NCI-H524 (cell line): ENCODE measurements around the gene MED14.
A peak's percentile ranks its signal among the peaks of the same experiment; 100 is the strongest.

Experiments
- DNase-seq, 2 experiments: peaks; one replicate each; lab custom pipeline; 2025; lab: John Stamatoyannopoulos, UW

Gene MED14

DNA sequence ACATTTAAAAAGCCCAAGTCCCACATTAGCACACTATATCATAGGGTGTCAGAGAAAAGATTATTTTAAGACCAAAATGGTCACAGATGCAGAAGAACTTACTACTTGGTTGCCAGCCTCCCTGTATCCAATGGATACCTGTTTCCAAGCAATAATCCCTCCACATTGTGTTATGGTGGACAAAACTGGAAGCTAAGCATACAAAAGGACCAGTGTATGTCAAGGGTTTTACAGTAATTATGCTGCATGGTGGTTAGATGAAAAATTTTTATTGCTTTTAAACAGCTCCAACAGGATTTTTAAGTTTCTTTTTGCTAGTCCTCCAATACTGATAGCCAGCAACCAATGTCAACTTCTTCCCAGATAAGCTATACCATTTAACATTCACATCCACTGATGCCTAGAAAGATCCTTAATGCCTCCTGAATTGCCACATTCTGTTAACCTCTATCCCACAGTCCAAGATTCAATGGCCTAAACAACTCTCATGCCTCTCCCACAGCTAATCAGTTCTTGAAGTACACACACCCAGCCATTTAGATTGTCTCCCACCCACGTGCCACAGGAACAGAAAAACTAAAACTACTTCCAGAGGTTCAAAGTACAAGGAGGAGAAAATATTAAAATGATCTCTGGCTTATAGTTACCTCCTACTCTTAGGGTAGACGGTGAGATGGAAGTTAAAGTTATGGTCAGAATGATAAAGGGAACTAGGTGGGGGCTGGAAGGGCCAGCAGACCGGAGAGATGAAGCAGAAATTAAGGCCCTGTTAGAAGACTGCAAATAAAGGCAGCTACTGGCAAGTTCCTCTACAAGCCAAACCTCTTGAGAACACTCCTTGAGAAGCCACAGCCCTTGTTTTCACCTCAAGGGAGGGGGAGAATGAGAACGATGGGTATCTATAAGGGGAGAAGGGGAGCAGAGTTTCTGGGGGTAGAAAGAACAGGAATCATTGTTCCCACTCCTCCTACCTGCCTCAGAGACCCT, 5.5 kb downstream of the MED14 start:
- no peak for DNase-seq

DNA sequence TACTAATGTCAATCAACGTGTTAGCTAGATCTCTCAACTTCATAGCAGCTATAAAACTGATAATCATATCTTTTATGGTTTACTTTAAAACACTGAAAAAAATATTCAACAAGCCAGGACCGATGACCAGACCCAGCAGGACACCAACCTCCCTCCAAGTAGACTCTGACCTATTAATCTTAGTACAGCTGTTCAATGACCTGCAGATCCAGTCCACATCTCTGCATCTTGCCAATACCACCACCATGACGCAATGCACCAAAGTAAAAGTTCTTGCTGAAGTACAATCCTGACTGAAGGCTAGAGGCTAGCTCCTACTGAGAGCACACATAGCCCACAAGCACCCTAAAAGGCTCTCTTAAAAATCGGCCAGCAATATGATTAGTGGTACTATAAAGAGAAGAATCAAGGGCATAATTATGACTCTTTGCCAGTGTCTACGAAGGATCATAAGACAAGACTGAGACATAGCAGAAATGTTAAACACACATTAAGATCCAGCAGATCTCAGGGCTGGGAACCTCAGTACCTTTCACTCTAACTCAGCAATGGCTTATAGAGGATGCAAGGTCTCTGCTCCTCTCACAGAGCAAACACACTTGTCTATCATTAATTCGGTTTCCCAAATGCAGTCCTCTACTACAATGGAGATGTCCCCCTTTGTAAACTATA, 7.6 kb downstream of the MED14 start:
- no peak for DNase-seq

DNA sequence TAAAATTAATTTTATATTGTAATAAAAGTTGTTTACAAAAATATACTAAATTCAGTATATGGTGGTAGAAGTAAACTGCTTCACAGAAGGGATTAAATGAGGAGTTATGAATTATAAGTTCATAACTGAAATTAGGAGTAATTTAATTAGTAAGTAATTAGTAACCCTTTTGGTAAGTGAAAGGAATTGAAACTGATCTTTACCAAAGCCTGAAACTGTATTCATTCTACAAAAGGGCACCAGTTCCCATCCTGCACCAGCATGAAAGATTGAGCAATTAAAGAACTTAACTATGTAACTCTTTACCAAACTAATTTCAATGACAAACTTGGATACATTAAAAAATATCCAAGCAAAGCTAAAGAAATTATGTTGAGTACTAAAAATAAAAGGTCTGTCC, 8.2 kb downstream of the MED14 start:
- no peak for DNase-seq

GRCh38 chrX:40722930-40723329, 12.4 kb downstream of the MED14 start:
- DNase-seq = no peak

- no peak for DNase-seq
Measured at GRCh38 chrX:40721489-40722106, 13.7 kb downstream of the MED14 start.

DNA sequence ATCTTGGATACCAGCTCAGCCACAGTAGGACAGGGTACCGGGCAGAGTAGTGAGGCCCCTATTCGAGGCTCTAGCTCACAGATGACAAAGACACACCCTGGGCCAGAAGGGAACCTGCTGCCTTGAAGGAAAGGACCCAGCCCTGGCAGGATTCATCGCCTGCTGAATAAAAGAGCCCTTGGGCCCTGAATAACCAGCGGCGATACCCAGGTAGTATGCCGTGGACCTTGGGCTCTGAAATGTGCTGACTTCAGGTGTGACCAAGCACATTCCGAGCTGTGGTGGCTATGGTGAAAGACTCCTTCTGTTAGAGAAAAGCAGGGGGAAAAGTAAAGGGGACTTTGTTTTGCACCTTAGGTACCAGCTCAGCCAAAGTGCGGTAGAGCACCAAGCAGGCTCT, 14.6 kb downstream of the MED14 start:
- no peak for DNase-seq

GRCh38 chrX:40720339-40720738, 15.0 kb downstream of the MED14 start:
- no peak for DNase-seq

- no peak for DNase-seq
Measured at GRCh38 chrX:40719731-40720130, 15.6 kb downstream of the MED14 start.

DNA sequence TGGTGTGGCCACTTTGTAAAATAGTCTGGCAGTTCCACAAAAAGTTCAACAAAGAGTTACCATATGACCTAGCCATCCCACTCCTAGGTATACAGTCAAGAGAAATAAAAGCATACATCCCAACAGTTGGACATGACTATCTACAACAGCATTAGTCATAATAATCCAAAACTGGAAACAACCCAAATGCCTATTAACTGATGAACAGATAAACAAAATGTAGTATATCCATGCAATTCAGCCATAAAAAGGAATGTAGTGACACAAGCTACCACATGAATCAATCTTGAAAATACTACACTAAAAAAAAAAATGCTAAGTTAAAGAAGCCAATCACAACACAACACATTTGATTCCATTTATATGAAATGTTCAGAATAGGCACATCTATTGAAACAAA, 16.1 kb downstream of the MED14 start:
- no peak for DNase-seq

GRCh38 chrX:40709395-40709794, 25.9 kb downstream of the MED14 start:
- DNase-seq = no peak

GRCh38 chrX:40705658-40706312, 29.6 kb downstream of the MED14 start:
- no peak for DNase-seq

- DNase-seq = no peak
Measured at GRCh38 chrX:40700640-40701342, 34.6 kb downstream of the MED14 start.

DNA sequence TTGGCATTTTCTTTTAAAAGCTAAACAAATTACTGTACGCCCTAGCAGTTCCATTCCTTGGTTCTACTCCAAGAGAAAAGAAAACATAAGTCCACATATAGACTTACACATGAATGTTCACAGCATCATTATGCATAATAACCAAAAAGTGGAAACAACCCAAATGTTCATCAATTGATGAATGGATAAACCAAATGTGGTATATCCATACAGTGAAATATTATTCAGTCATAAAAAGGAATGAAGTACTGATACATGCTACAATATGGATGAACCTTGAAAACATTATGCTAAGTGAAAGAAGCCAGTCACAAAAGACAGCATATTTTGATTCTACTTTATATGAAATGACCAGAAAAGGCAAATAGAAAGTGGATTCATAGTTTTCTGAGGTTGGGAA, 36.5 kb downstream of the MED14 start:
- no peak for DNase-seq

DNA sequence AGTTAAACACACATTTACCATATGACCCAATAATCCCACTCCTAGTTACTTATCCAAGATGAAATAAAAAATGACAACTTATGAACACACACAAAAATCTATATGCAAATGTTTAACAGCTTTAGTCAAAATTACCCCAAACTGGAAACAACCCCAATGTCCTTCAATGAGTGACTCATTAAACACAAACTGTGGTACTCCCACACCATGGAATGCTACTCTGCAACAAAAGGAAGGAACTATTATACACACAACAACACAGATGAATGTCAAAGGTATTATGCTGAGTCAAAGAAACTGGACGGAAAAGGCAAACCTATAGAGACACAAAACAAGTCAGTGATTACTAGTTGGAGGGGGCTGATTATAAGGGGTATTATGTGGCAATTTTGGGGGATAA, 40.5 kb downstream of the MED14 start:
- no peak for DNase-seq

DNA sequence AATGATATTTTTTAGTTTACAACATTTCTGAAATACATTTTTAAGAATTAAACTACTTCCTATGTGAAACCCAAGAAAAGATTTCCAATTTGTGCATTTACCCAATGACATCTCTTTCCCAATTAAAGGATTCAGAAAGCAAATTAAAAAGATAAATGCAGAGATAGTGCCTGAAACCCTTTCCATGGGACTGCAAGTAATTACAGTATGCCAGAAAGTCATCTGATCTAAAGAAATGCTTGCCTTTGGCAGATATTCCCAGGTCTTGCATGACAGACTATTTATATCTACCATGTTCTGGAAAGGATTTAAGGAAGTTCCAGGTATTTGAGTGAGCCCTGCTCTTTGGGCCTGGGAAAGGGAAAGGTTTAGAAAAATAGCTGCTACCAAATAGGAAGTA, 46.4 kb downstream of the MED14 start:
- no peak for DNase-seq

- DNase-seq = no peak
Measured at GRCh38 chrX:40687169-40687568, 48.2 kb downstream of the MED14 start.

DNA sequence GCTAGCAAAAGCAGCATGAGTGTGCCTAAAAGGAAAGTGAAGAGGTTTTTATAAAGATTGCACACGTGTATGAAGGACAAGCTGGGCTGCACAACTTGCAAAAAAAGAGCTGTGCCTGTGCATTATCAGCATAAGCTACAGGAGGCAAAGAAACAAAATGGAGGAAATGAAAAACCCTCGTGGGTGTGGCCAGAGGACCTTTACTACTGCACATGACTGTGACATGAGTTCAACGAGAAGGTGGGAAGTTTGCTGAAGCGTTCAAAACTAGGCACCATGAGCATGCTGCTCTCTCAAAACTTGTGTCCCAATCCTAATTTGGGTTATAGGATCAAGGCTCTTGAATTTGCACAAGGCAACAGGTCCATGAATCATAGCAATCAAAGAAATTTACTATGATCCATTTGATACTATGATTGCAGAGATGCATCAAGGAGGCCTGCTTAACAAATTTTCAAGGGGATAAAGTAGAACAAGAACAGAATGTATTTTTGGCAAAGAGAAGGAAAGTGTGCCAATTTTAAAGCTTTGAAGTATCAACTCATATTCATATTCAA, 49.9 kb downstream of the MED14 start:
- DNase-seq = no peak

GRCh38 chrX:40684092-40684491, 51.2 kb downstream of the MED14 start:
- no peak for DNase-seq

- no peak for DNase-seq
Measured at GRCh38 chrX:40683245-40683644, 52.1 kb downstream of the MED14 start.

DNA sequence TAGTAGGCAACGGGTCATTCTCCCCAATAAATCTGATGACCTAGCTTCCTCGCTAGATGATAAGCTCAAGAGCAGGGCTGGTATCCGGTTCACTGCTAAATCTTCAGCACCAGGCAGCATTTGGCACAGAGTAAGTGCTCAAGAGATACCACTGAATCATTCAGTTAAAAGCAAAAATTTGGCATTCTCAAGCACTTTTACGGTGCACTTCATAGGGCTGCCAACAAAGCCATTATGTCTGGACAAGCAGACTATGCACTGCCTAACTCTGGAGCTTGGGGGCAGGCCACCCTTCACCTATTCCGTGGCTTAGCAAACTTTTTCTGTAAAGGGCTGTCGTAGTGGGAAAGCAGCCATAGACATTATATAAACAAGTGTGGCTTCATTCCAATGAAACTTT, 64.2 kb downstream of the MED14 start:
- DNase-seq = no peak

- peak in 1 of 2 experiments; percentile 12 for DNase-seq
Measured at GRCh38 chrX:40663880-40664630, 71.3 kb downstream of the MED14 start.
